Liver (tissue), 9 donors: ENCODE data around the gene NFYC. TPM values are rescaled to one million over a fixed set of nuclear protein-coding genes. Genes with fewer than 3 reads are reported as not detected.

Source experiments
- DNase-seq: peaks from one replicate; pipeline ENCODE4 v3.0.0-alpha.2; 2017; ENCODE audit warnings: low spot score
- H3K27ac ChIP-seq, 2 donors: one replicate each; pipeline ENCODE4 v1.7.0; 2013; ENCODE audit warnings: inconsistent platforms in 2 of 2, low read length in 2 of 2, control low read depth in 1 of 2, low read depth in 1 of 2, mild to moderate bottlenecking in 1 of 2
- H3K27me3 ChIP-seq, 4 donors: one replicate each; pipeline versions ENCODE4 v1.6.1 to v1.7.0; 2013; ENCODE audit warnings: low read length in 3 of 4, inconsistent platforms in 1 of 4, mild to moderate bottlenecking in 1 of 4, moderate library complexity in 1 of 4; ENCODE audit not compliant: control insufficient read depth in 4 of 4, insufficient read depth in 4 of 4
- H3K36me3 ChIP-seq, 4 donors: one replicate each; pipeline versions ENCODE4 v1.6.1 to v1.7.0; 2013; ENCODE audit warnings: low read length in 3 of 4, mild to moderate bottlenecking in 3 of 4, low read depth in 1 of 4, moderate library complexity in 1 of 4; ENCODE audit not compliant: control insufficient read depth in 4 of 4, insufficient read depth in 3 of 4
- H3K4me1 ChIP-seq, 4 donors: one replicate each; pipeline versions ENCODE4 v1.6.1 to v1.7.0; 2013; ENCODE audit warnings: low read length in 3 of 4, mild to moderate bottlenecking in 3 of 4, moderate library complexity in 1 of 4; ENCODE audit not compliant: control insufficient read depth in 4 of 4, insufficient read depth in 4 of 4
- H3K4me3 ChIP-seq, 3 donors: one replicate each; pipeline versions ENCODE4 v1.6.1 to v1.7.0; 2013; ENCODE audit warnings: low read length in 3 of 3, control low read depth in 1 of 3, low read depth in 1 of 3, mild to moderate bottlenecking in 1 of 3
- H3K9ac ChIP-seq, 2 donors: one replicate each; pipeline ENCODE4 v1.7.0; 2013; ENCODE audit warnings: low read length in 2 of 2, mild to moderate bottlenecking in 2 of 2, moderate library complexity in 2 of 2, control low read depth in 1 of 2, low read depth in 1 of 2
- H3K9me3 ChIP-seq, 4 donors: one replicate each; pipeline versions ENCODE4 v1.6.1 to v1.7.0; 2013; ENCODE audit warnings: low read length in 3 of 4; ENCODE audit not compliant: control insufficient read depth in 4 of 4
- ATF3 ChIP-seq: IDR thresholded peaks from 2 replicates; pipeline ENCODE4 v1.6.1; 2016; ENCODE audit warnings: antibody characterized with exemption
- CTCF ChIP-seq: fragments of 150-350 bp; IDR thresholded peaks from 2 replicates; pipeline ENCODE4 v1.5.1; 2017; ENCODE audit warnings: improper control_type of control experiment, low read depth, low read length; ENCODE audit not compliant: missing input control
- EGR1 ChIP-seq, 2 donors: IDR thresholded peaks; 2 replicates each; pipeline ENCODE4 v1.6.1; 2016 to 2018; ENCODE audit warnings: antibody characterized with exemption in 2 of 2, low read depth in 2 of 2
- FOXA1 ChIP-seq: IDR thresholded peaks from 2 replicates; pipeline ENCODE4 v1.6.1; 2016; ENCODE audit warnings: antibody characterized with exemption
- FOXA2 ChIP-seq: IDR thresholded peaks from 2 replicates; pipeline ENCODE4 v1.6.1; 2016; ENCODE audit warnings: antibody characterized with exemption
- GABPA ChIP-seq, 2 donors: IDR thresholded peaks in 1 of 2; conservative IDR thresholded peaks in 1 of 2; 2 replicates each; pipeline ENCODE4 v1.6.1; 2016; ENCODE audit warnings: antibody characterized with exemption in 2 of 2, mild to moderate bottlenecking in 1 of 2, moderate library complexity in 1 of 2
- HNF4A ChIP-seq, 2 donors: conservative IDR thresholded peaks; 2 replicates each; pipeline ENCODE4 v1.6.1; 2016; ENCODE audit warnings: antibody characterized with exemption in 2 of 2, mild to moderate bottlenecking in 2 of 2
- HNF4G ChIP-seq: IDR thresholded peaks from 2 replicates; pipeline ENCODE4 v1.6.1; 2016; ENCODE audit warnings: antibody characterized with exemption
- JUND ChIP-seq, 2 donors: IDR thresholded peaks; 2 replicates each; pipeline ENCODE4 v1.6.1; 2016; ENCODE audit warnings: antibody characterized with exemption in 2 of 2
- MAX ChIP-seq: IDR thresholded peaks from 2 replicates; pipeline ENCODE4 v1.6.1; 2016; ENCODE audit warnings: antibody characterized with exemption
- NR2F2 ChIP-seq: IDR thresholded peaks from 2 replicates; pipeline ENCODE4 v1.6.1; 2016; ENCODE audit warnings: antibody characterized with exemption
- RAD21 ChIP-seq, 2 donors: IDR thresholded peaks; 2 replicates each; pipeline ENCODE4 v1.6.1; 2016; ENCODE audit warnings: antibody characterized with exemption in 2 of 2, mild to moderate bottlenecking in 2 of 2
- REST ChIP-seq: IDR thresholded peaks from 2 replicates; pipeline ENCODE4 v1.6.1; 2016; ENCODE audit warnings: antibody characterized with exemption, mild to moderate bottlenecking
- RXRA ChIP-seq, 2 donors: IDR thresholded peaks; 2 replicates each; pipeline ENCODE4 v1.6.1; 2017 to 2018; ENCODE audit warnings: antibody characterized with exemption in 2 of 2, mild to moderate bottlenecking in 1 of 2
- SP1 ChIP-seq: IDR thresholded peaks from 2 replicates; pipeline ENCODE4 v1.6.1; 2018; ENCODE audit warnings: antibody characterized with exemption, mild to moderate bottlenecking
- TAF1 ChIP-seq: conservative IDR thresholded peaks from 2 replicates; pipeline ENCODE4 v1.6.1; 2016; ENCODE audit warnings: antibody characterized with exemption, mild to moderate bottlenecking
- YY1 ChIP-seq: IDR thresholded peaks from 2 replicates; pipeline ENCODE4 v1.6.1; 2016; ENCODE audit warnings: antibody characterized with exemption, mild to moderate bottlenecking
- ZBTB33 ChIP-seq: IDR thresholded peaks from 2 replicates; pipeline ENCODE4 v1.6.1; 2016; ENCODE audit warnings: antibody characterized with exemption
- WGBS: extraction: QIAGEN DNeasy Blood & Tissue Kit; methylation state at CpG from one replicate; pipeline ENCODE4 v1.1.7; 2013; 5-methylcytosine and 5-hydroxymethylcytosine counted together
- polyA plus RNA-seq, 2 donors: library from polyadenylated mRNA; stranded (reverse) in 1 of 2; unstranded in 1 of 2; fragments of 200-250 nt in 1 of 2; fragments of >200 nt in 1 of 2; fragmentation: Nextera tagmentation in 1 of 2; extraction: Ambion mirVana in 1 of 2; gene quantifications; one replicate each; pipeline versions ENCODE4 v1.2.1 to v1.2.3, GENCODE V29; 2013 to 2015
- total RNA-seq, 2 donors: library from RNA; depleted of rRNA; stranded (reverse); fragments of >200 nt; gene quantifications; one replicate each; pipeline ENCODE4 v1.2.3, GENCODE V29; 2014
- donor health status: healthy.
- donor health status: healthy.
- donor health status: healthy.
- donor health status: healthy.
- donor health status: healthy.

The NFYC gene
- total and polyA plus RNA-seq, 4 donors = 18.3 to 28.1 (median 26.8) TPM

- TF ChIP-seq TAF1 (no peak), HNF4G (no peak), ATF3 (no peak), YY1 (no peak), EGR1 (IDR thresholded peaks at IDR 0.05; ENCODE audit: low read depth in 2 of 2) (no peak), RXRA (IDR thresholded peaks at IDR 0.05) (no peak), SP1 (no peak), CTCF (no peak), ZBTB33 (no peak), NR2F2 (no peak), GABPA (IDR thresholded peaks at IDR 0.05 in 1 of 2, conservative IDR thresholded peaks at IDR 0.05 in 1 of 2) (no peak), JUND (IDR thresholded peaks at IDR 0.05) (no peak), FOXA1 (no peak)
- Histone ChIP-seq H3K9me3 (no peaks in the 10 kb centered on the region), H3K27me3 (no peaks in the 10 kb centered on the region), H3K4me3 (no peak overlapping the region), H3K4me1 (peaks cover 7 to 19% (median 12%) of the 10 kb centered on the region in 4 donors), H3K36me3 (no peaks in the 10 kb centered on the region), H3K27ac (no peak overlapping the region), H3K9ac (no peak overlapping the region)
- no peak for DNase-seq
- 76% methylated on average over 9 of the region's 9 CpGs for WGBS
Observed at GRCh38 chr1:40796939-40797667, 105.6 kb downstream of the NFYC start.

- Histone ChIP-seq H3K4me3 (no peak overlapping the region), H3K4me1 (peaks cover 7 to 19% (median 12%) of the 10 kb centered on the region in 4 donors), H3K9ac (no peak overlapping the region), H3K9me3 (no peaks in the 10 kb centered on the region), H3K36me3 (no peaks in the 10 kb centered on the region), H3K27me3 (no peaks in the 10 kb centered on the region), H3K27ac (no peak overlapping the region)
- WGBS = 78% methylated on average over 3 of the region's 3 CpGs
- DNase-seq = no peak
- TF ChIP-seq FOXA1 = no peak
- no peak for TF ChIP-seq YY1
- TF ChIP-seq CTCF = no peak
- no peak for TF ChIP-seq RAD21 (IDR thresholded peaks at IDR 0.05)
- TF ChIP-seq EGR1 (IDR thresholded peaks at IDR 0.05; ENCODE audit: low read depth in 2 of 2) = no peak
- TF ChIP-seq SP1 = no peak
- no peak for TF ChIP-seq MAX
- TF ChIP-seq GABPA (IDR thresholded peaks at IDR 0.05 in 1 of 2, conservative IDR thresholded peaks at IDR 0.05 in 1 of 2) = no peak
- no peak for TF ChIP-seq HNF4A (conservative IDR thresholded peaks at IDR 0.05)
- no peak for TF ChIP-seq RXRA (IDR thresholded peaks at IDR 0.05)
- TF ChIP-seq FOXA2 = no peak
- TF ChIP-seq ZBTB33 = no peak
- no peak for TF ChIP-seq NR2F2
- no peak for TF ChIP-seq TAF1
- no peak for TF ChIP-seq REST
Observed at GRCh38 chr1:40797668-40798010, 106.1 kb downstream of the NFYC start.
